Activated CD4-positive, CD25-positive, alpha-beta regulatory T cell (primary cell): ENCODE results near the gene RASAL2.

ENCODE experiments used
- DNase-seq, 4 experiments: peaks; one replicate each; lab custom pipeline; 2025; lab: John Stamatoyannopoulos, UW

RASAL2 gene

DNA sequence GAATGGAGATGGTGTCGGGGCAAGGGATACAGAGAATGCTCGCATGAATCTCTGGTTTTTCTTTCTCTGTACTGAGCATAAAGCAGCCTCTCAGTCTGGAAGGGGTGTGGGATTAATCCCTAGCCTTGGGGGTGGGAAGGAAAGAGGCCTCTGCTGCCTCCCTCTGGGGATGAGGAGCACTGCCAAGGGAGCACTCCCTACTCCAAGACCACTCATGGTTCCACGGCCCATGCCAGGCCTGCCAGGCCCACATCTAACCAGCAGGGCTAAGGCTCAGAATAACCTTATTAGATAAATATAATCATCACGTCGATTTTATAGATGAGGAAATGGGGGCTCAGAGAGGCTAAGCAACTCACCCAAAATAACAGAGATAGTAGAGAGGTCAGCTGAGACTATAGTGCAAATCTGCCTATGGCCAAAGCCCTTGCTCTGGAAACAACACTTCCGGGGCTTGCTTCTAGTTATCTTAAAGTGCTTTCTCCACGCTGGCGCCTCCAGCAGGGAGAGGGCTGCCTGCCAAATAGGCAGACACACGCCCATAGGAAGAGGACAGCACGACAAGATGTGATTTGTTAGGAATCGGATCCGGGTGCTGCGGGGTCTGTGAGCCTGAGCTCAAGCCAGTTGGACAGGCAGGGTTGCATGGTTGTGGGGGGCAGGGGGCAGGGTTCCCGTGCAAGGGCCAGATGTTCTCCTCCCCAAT lies 419.5 kb downstream of the RASAL2 start:
- no peak for DNase-seq

DNA sequence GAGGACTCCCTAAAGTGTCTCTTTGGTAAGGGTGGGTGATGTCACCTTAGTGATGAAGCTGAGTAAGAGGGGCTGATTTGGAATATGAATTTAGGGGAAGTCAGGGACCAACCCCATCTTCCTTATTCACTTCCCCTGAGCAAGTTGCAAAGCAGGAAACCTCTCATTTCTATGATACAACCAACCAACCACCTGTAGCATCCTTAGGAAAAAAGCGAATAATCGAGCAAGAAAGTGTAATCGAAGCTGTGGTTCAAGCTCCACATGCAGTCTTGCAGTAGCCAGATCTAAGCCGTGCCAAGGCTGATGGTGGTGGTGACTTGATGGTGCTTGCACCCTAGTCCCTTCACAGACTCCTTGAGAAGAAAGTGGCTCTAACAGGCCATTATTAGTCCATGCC lies 422.2 kb downstream of the RASAL2 start:
- DNase-seq: no peak

DNA sequence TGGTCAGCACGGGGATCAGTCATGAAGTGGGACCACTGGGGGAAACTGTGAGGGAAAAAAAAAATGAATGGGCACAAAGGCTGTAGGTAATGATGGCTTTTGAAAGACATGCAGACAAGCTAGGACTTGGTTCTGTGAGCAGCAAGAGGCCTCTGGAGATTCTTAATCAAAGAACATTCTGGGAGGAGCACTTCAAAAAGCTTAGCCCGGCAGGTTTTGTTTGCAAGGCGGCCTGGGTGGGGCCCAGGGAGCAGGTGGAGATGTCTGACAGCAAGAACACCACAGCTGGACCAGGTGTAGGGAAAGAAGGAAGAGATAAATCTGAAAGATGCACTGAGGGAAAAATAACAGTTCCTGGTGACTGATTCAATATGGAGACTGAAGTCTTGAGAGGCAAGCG lies 425.0 kb downstream of the RASAL2 start:
- DNase-seq: no peak

DNA sequence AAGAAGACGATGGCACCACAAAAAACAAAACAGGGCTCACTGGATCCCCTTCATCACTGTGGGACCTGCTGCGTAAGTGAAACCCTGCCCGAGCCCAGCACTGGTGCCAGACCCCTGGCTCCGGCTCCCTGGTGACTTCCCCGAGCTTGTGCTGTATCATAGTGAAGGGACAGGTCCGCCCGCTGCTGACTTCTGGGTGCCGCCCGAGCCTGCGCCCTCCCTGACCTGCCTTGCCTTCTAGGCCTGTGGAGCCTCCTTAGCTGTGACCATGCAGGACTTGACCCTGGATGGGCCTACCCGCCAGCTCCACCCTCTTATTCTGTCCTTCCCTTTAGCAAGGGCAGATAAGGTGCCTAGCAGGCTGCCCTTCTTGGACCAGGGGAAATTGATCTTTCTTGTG lies 426.9 kb downstream of the RASAL2 start:
- DNase-seq: no peak

DNA sequence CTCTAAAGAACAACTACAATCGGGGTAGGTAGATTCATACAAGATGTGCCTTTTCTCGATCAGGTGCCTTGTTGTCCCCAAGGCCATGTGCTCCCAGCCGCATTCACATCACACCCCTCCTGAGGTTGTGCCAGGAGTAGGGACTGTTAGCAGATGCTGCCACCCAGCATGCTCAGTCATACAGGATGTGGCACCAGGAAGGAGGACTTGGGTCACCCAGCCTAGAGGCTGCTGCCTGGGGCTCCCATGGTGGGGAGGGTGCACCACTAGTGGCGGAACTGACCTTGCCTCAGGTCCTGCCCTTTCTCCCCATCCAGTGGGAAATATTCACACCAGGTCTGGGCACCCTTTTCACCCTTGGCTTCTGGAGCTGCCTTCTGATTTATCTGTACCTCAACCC lies 427.3 kb downstream of the RASAL2 start:
- DNase-seq: no peak

DNA sequence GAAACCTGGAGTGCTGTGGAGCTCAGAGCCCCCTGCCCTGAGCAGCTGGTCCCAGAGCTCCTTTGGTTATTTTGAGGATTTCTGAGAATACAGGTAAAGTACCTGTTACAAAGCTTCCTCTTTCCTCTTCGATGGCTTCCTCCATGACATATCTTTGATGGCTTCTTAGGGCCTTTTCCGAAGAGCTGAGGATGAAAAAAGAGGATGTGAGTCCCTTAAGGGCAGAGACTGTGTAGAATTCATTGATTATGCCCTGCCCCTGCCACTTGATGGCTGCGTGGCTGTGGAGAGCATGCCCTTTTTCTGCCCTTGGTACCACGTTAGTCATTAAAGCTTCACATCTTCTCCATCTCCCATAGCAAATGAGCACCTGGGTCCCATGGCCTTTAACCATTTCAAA lies 433.2 kb downstream of the RASAL2 start:
- no peak for DNase-seq

DNA sequence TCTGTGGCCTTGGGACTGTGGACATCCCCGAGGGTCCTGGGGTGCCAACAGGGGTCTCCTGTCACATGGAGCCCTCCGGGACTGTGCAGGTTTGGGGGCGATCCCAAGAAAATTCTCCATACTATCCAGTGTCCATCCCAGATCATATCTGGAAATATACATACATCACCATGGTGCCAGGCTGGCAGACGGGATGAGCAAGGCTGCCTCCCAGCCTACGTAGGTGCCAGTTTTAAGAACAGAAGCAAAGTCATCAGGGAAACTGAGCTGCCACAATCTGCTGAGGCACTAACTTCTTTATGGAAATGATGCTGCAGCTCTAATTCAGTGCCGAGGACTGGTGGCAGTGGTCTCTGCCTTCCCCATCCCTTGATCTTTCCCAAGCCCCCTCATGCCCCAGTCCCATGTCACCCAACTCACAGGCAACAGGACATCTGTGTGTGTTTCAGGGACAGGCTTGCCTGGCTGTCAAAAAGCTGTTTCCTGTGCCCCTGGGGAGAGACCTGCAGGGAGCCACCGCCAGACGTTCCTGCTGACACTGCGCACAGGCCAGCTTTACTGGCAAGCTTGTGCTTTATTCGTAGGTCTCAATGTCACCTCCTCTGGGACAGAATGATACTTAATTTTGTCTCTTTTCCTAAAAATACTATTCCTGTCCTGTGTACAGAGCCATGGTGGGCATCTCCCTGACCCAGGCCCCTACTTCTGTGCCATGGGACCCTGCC lies 434.5 kb downstream of the RASAL2 start:
- no peak for DNase-seq

DNA sequence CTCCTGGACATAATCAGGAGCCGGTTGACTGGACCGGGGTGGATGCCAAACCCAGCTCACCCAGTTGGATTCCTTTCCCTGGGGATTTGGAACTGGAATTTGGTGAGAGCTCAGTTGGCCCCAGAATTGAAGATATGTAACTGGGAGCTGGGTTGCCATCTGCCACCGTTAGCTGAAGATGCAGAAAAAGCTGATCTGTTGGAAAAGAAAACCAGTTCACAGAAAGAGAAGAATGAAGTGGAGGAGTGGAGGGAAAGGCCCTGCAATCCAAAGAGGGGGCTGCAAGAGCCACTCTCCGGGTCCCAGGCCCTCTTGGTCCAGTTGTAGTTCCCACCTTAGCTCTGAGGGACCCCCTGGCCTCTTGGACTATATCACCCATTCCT lies 435.0 kb downstream of the RASAL2 start:
- no peak for DNase-seq

DNA sequence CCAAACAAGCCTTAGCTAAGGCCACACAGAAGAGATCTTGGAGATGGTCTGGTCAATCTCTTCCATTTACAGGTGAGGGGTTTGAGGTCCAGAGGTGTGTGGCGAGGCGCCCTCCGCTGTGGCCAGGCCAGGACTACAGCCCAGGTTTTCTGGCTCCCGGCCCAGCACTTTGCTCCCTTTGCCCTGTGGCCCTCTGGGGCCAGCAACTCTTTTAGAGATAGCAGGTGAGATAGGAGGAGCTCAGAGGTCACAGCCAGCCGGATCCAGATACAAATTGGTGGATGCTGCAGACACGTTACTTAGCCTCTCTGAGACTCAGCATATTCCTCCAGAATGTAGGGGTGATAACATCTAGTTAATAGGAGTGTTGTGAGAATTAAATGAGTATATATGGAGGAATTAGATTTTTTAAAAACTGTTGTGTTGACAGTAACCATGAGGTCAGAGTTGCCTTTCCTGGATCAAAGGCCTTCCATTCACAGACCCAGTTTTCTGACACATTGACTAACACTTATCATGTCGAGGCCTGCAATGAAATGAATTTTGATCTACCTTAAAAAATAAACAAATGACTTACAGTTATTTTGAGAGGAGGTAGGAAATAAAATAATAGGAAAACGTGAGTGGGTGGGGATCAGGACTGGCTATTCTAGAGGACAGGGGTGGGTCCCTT lies 435.6 kb downstream of the RASAL2 start:
- DNase-seq: no peak

DNA sequence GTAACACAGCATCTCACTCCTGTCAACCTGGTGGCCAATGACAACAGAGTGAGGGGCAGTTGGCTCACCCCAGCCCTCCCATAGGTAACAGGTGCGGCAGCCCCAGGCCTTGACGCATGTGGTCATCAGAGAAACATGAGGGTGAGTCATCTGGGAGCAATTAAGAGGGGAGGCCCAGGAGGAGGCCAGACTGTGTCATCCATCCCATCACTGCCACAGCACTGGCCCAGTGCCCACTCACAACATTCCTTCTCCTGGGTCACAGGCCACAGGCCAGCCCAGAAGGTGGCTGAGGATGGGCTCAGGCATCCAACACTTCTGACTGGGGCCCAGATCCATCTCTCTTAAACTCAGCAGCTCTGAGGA lies 436.1 kb downstream of the RASAL2 start:
- no peak for DNase-seq

DNA sequence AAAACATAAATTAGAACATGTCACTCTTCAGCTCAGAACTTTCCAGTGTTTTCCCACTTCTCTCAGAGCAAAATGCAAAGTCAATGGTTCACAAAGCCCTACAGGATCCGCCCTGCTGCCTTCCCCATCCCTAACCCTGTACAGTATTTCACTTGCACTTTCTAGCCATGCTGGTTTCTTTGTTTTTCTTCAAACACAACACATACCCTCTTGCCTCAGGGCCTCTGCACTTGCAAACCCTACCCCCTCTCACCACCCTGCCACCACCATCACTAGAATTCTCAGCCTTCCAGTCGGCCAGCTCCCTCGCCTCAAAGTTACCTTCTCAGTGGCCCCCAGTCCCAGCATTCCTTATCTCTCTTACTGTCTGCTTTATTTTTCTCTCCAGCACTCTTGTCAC lies 436.6 kb downstream of the RASAL2 start:
- DNase-seq: no peak

DNA sequence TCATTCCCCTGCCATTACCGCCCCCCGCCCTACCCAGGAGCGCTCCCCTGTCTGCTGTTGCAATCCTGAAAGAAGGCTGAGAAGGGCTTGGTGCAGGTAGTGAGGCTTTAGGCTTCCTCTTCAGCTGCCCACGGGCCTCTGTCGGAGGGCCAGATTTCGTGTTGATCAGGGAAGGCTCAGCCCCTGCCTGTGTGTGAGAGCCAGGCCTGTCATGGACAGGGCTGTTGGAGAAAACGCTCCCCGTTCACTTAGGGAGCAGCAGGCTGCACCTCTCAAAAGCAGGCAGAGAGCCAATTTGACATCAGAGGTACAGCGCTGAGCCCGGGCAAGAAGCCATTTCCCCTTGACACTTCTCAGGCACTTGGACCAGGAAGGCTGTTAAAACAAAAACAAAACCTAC lies 438.0 kb downstream of the RASAL2 start:
- DNase-seq: no peak

DNA sequence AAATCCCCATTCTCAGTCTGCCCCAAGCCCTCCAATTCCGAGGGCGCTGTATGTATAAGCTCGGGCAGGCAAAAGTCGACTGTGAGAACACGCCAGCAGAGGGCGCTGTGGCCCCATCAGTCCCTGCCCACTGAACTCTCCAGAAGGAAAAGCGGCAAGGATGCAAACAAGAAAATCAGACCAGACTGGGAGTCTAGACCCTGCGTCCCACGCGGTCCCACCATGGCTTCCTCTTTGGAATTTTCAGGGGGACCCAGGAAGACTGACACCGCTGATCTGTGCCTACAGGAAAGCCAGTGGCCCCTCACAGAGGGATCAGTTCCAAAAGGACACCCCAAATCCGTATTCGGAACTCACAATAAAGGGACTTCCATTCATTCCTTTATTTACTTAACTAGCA lies 438.5 kb downstream of the RASAL2 start:
- peak; percentile 37 to 57 (median 48) for DNase-seq

DNA sequence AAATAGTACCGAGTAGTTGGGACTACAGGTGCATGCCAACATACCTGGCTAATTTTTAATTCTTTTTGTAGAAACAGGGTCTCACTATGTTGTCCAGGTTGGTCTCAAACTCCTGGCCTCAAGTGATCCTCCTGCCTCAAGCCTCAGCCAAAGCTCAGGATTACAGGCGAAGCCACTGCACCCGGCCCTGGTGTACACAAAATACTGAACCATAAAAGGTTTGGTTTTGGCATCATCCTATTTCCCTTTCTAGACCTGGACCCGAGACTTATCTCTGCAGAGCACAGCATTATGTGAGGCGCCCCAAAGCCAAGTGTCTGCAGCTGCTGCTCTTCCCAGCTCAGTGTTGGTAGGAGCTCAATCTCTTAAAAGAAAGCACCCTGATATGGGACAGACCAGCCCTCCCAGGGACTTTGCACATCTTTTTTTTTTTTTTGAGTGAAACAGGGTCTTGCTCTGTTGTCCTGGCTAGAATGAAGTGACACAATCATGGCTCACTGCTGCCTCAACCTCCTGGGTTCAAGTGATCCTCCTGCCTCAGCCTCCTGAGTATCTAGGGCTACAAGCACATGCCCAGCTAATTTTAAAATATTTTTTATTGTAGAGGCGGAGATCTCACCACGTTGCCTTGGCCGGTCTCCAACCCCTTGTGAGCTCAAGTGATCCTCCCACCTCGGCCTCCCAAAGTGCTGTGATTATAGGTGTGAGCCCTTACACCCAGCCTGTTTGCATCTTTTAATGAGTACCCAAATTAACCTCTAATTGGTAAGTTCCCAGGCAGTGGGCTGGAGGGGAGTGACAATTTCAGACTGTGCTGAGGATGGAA lies 439.4 kb downstream of the RASAL2 start:
- no peak for DNase-seq
